A673 (cell line): ENCODE results near the gene PPP1R12A. TPM values are rescaled to one million over a fixed set of nuclear protein-coding genes. Genes with fewer than 3 reads are reported as not detected.

Experiments used
- BruUV-seq: library from RNA; stranded (reverse); fragments of 400-500 nt; replicated peaks from 2 replicates; lab custom pipeline; 2021; lab: Mats Ljungman, UMichigan
- CTCF ChIA-PET: fragments of 300-600 bp; sonication (Branson Sonifier 250); formaldehyde crosslinking; loops from one replicate; lab custom pipeline; 2022; ENCODE audit warnings: antibody characterized with exemption; lab: Charles Lee
- POLR2A ChIA-PET: fragments of 300-600 bp; sonication (Branson Sonifier 250); formaldehyde crosslinking; loops from one replicate; lab custom pipeline; 2022; ENCODE audit warnings: antibody characterized with exemption; ENCODE audit not compliant: low non-redundant PET; lab: Charles Lee
- DNase-seq: peaks from one replicate; pipeline ENCODE4 v3.0.0-alpha.2; 2015; ENCODE audit warnings: low spot score
- H3K27ac ChIP-seq: fragments of 200-600 bp; sonication (generic); 2 replicates; pipeline ENCODE4 v1.5.1; 2016; ENCODE audit warnings: mixed run types, low read depth, mild to moderate bottlenecking, mixed read lengths, antibody characterized with exemption, low read length; ENCODE audit not compliant: poor library complexity, severe bottlenecking
- H3K27me3 ChIP-seq: fragments of 200-600 bp; sonication (generic); replicated peaks from 2 replicates; pipeline ENCODE4 v1.6.1; 2017; ENCODE audit warnings: mixed run types, low read depth, mild to moderate bottlenecking, mixed read lengths, antibody characterized with exemption, low read length; ENCODE audit not compliant: insufficient read depth, poor library complexity
- H3K36me3 ChIP-seq: fragments of 200-600 bp; sonication (generic); 2 replicates; pipeline ENCODE4 v1.6.1; 2016; ENCODE audit warnings: mixed run types, mild to moderate bottlenecking, mixed read lengths, antibody characterized with exemption, low read length; ENCODE audit not compliant: insufficient read depth, poor library complexity, severe bottlenecking
- H3K4me1 ChIP-seq: fragments of 200-600 bp; sonication (generic); 2 replicates; pipeline ENCODE4 v1.6.1; 2017; ENCODE audit warnings: mixed run types, mild to moderate bottlenecking, mixed read lengths, antibody characterized with exemption, low read length; ENCODE audit not compliant: insufficient read depth, poor library complexity, severe bottlenecking
- H3K4me3 ChIP-seq: fragments of 200-600 bp; sonication (generic); 2 replicates; pipeline ENCODE4 v1.5.1; 2016; ENCODE audit warnings: low read depth, mixed run types, mild to moderate bottlenecking, mixed read lengths, low read length; ENCODE audit not compliant: poor library complexity, severe bottlenecking
- H3K9me3 ChIP-seq: fragments of 200-600 bp; sonication (generic); 2 replicates; pipeline ENCODE4 v1.6.1; 2016; ENCODE audit warnings: mixed run types, low read depth, mild to moderate bottlenecking, mixed read lengths, antibody characterized with exemption, low read length; ENCODE audit not compliant: poor library complexity, severe bottlenecking
- CTCF ChIP-seq: fragments of 300-800, 200-600 bp; sonication (generic); conservative IDR thresholded peaks from 2 replicates; pipeline ENCODE4 v1.5.1; 2017; ENCODE audit warnings: low read depth, mild to moderate bottlenecking, antibody characterized with exemption, low read length, moderate library complexity, mixed read lengths
- EZH2 ChIP-seq: fragments of 200-600 bp; sonication (generic); IDR thresholded peaks from 2 replicates; pipeline ENCODE4 v1.6.1; 2017; ENCODE audit warnings: borderline replicate concordance, low read depth, mild to moderate bottlenecking, mixed read lengths, antibody characterized with exemption, low read length; ENCODE audit not compliant: poor library complexity, severe bottlenecking
- intact Hi-C: fragments of 100-400 bp; cut with micrococcal nuclease; formaldehyde crosslinking; loops from one replicate; pipeline ENCODE4 v1.10.0; 2022; ENCODE audit not compliant: unreplicated experiment
- total RNA-seq: library from RNA; stranded (reverse); gene quantifications from 2 replicates; pipeline ENCODE4 v1.2.3, GENCODE V29; 2021

PPP1R12A gene
- total RNA-seq, 1 experiment from 2014 or later = 80.8 TPM

GRCh38 chr12:79900199-79900598, 34.7 kb downstream of the PPP1R12A start:
- CTCF ChIA-PET = no interaction called here
- no peak for DNase-seq
- no peaks in the 10 kb centered on the region for H3K36me3 ChIP-seq
- H3K4me1 ChIP-seq = peaks cover 7% of the 10 kb centered on the region
- H3K9me3 ChIP-seq = no peaks in the 10 kb centered on the region
- no peak overlapping the region for H3K4me3 ChIP-seq
- POLR2A ChIA-PET = no interaction called here
- no peak overlapping the region for H3K27ac ChIP-seq
- intact Hi-C loops = no loop called here
- TF ChIP-seq EZH2 = no peak
- TF ChIP-seq CTCF = no peak
- no peaks in the 10 kb centered on the region for H3K27me3 ChIP-seq
- BruUV-seq = no TSS peak

- peaks cover 14% of the 10 kb centered on the region for H3K4me1 ChIP-seq
- no TSS peak for BruUV-seq
- DNase-seq = peak; percentile 33
- no peaks in the 10 kb centered on the region for H3K36me3 ChIP-seq
- TF ChIP-seq CTCF = no peak
- no peak for TF ChIP-seq EZH2
- intact Hi-C loops = no loop called here
- CTCF ChIA-PET = no interaction called here
- no peak overlapping the region for H3K4me3 ChIP-seq
- H3K27ac ChIP-seq = no peak overlapping the region
- no peaks in the 10 kb centered on the region for H3K9me3 ChIP-seq
- H3K27me3 ChIP-seq = no peaks in the 10 kb centered on the region
- POLR2A ChIA-PET = no interaction called here
Observed at GRCh38 chr12:79897617-79898016, 37.3 kb downstream of the PPP1R12A start.

GRCh38 chr12:79895804-79896203, 39.1 kb downstream of the PPP1R12A start:
- no TSS peak for BruUV-seq
- DNase-seq = no peak
- intact Hi-C loops = no loop called here
- no peaks in the 10 kb centered on the region for H3K27me3 ChIP-seq
- ChIA-PET POLR2A (no interaction called here), CTCF (no interaction called here)
- no peak overlapping the region for H3K4me3 ChIP-seq
- no peaks in the 10 kb centered on the region for H3K36me3 ChIP-seq
- H3K9me3 ChIP-seq = no peaks in the 10 kb centered on the region
- peaks cover 14% of the 10 kb centered on the region for H3K4me1 ChIP-seq
- TF ChIP-seq EZH2 = no peak
- TF ChIP-seq CTCF = no peak
- no peak overlapping the region for H3K27ac ChIP-seq
